GM18519 (cell line): ENCODE measurements around the gene AGBL1.

Source experiments
- ATAC-seq: cut with Tn5 transposase; IDR thresholded peaks from one replicate; pipeline ENCODE4 v1.9.1; 2021; ENCODE audit warnings: mild to moderate bottlenecking, moderate library complexity; ENCODE audit not compliant: unreplicated experiment, low FRiP score

Gene AGBL1

DNA sequence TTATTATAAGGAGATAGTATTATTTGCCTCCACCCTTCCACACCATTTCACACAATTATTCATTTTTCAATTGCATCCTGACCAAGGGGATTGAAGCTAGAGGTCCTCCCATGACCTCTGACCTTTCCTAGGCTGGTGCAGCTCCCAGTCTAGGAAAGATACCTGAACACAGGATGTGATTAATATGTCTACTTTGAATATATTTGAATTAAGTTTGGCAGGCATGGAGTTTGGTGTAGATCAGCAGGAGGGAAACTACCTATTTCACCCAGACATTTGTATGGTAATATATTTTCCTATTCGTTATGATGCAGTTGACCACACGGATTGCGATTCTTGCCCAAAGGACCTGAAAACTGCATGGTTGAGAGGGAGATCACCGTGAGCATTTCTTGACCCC is 596.3 kb downstream of the AGBL1 start:
- ATAC-seq, result no peak

DNA sequence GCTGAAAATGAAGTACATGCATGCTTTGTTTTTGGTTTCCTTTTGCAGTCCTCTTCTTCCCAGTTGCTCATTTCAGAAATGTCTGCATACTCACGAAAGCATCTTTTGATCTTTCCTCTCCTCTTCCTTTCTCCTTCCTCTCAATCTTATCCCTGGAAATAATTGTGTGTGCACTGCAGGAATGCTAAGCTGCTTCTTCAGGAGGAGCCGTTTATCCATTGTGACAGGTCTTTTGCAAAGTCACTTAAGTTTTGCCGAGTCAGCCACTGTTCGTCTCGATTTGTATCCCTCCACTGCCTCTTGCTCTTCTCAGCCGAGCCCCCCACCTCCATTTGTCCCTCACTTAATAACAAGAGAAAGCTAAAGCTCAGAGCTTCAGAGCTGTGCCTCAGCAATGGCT is 597.6 kb downstream of the AGBL1 start:
- ATAC-seq, result no peak

DNA sequence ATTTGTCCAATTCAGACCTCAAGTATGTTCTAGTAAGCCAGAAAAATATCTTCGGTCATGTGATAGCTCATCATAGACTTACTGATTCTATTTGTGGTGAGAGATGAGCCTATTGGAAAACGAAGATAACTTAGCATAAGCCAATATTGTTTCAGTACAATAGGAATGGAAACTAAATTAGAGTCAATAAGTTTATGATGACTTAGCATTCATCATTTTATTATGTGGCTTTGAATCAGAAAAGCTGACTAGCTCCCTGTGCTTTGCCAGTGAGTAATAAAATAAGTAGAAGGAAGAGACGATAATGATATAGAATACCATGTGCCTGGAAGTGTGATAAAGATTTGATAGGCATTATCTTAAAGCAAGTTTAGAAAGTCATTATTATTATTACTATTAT is 605.6 kb downstream of the AGBL1 start:
- no peak for ATAC-seq

DNA sequence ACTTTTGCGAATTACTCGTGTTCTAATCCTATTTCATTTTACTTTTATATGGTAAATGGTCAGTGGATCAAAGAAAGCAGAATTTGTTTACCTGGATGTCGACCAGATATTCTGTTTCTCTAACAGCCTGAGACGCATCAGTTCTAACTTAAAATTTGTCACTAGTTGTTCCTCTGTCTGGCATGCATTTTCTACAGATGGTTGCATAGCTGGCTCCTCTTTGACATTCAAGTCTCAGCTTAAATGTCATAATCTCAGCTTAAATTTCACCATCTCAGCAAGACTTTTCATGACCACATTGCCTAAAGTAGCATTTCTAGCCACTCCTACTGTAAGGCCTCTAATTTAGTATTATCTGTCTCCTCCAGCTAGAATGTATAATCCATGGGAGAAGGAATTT is 609.3 kb downstream of the AGBL1 start:
- ATAC-seq, result no peak

DNA sequence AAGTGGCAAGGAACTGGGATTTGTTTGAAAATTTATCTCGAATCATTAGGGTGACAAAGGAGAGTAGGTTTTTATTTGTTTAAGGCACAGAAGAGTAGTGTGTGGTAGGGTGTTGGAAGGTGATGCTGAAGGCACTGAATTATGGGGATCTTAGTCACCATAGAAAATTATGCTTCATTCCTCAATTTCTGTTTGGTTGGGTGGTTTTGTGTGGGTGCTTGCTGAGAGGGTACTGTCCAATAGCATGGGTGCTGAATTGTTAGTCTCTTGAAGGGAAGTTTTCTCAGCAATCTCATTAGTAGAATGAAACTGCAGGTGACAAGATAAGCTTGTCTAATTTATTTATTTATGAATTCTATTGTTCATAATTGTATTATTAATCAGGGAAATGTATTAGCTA is 610.9 kb downstream of the AGBL1 start:
- no peak for ATAC-seq

DNA sequence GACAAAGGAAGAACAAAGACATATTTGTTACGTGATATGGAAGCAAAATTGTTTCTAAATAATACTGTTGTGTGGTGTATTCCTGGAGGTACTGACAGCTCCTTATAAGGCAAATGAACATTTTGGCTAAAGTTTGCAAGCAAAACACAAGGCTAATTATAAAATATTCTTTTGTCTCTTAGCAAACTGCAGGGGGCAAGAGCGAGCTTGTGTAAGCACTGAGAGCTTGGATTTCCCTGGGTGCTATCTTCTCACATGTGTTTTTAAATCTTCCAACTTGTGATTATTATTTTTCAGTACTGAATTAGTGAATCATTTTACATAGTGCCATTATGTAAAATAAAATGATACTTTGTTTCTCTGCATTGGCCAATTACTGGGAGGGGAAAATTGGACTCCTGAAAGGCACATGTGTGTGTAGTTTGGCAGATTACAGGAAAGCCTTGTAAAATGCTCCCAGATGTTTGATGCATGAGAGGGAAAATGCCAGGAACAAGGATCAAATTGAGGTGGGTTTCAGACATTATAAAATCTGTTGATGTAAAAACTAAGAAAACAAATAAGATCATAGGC is 611.5 kb downstream of the AGBL1 start:
- ATAC-seq, result no peak

DNA sequence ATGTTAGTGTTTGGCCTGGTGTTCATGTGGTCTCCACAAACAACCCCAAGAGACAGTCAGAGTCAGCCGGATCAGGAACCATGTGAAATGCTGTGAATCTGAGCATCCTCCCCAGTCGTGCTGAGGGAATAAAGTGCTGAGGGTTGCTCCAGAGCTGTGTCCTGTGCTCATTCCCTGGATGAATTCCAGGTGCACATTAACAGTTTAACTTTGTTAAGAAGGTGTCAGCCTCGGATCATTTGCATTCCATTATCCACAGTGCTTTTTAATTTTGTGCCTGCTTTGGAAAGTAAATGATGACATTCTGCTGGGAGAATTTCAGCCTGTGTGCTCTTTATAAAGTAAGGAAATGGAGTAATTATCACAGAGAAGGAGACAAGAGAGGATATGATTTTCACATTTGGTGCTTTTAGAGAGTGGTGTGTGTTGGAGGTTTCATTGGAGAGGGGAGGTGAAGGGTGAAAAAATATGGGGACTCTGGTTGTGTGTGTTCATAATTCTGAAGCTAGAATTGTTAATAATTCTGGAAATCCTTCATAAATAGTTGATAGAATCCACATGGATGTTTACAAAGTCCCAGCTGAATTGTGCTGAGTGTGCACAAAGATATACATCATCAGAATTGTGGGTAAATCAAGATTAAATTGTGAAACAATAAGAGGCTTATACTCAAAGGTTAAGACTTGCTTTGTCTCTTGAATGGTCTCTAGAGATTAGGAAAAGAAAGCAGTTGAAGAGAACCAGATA is 621.4 kb downstream of the AGBL1 start:
- ATAC-seq, result no peak

DNA sequence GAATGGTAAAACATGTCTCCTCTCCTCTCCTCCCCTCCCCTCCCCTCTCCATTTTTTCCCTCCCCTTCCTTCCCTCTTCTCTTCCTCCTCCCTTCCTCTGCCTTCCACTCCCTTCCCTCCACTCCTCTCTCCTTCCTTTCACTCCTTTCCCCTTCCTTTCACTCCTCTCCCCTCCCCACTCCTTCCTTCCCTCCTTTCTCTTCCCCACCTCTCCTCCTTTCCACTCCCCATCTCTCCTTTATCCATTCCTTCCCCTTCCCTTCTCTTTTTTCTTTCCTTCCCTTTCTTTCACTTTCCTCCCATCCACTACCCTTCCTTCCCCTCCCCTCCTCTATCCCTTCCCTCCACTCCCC is 621.9 kb downstream of the AGBL1 start:
- ATAC-seq, result no peak

DNA sequence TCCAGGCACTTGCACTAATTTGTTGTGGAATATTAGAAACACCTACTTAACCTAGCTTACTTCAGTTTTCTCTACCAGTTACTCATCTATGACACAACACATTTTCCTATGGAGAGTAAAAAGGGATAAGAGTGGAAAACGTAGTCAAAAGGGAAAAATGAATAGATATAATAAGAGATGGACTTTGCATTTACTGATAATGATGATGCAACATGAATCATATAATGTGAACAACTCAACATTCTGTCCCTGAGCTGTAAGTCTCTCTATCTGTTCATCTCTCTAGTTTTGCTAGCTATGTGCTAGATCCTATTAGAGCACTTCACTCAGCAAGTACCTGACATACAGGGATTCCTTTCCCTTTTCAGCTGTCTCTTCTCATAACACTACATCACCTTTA is 627.1 kb downstream of the AGBL1 start:
- ATAC-seq, result no peak

DNA sequence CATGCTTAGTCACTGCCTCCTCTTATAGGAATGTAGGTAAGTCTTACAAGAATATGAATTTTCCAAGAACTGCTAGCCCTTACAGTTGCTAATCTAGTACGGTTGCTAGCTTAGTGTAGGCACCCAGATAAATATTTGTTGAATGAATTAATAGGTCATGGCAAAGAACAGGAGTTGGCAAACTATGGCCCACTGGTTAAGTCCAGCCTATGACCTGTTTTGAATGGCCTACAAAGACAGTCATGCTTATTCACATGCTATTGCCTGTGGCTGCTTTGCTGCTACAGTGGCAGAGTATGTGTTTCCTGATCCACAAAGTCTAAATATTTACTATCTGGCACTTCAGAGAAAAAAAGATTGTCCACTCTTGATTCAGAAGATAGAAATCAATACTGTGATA is 631.8 kb downstream of the AGBL1 start:
- ATAC-seq, result no peak

DNA sequence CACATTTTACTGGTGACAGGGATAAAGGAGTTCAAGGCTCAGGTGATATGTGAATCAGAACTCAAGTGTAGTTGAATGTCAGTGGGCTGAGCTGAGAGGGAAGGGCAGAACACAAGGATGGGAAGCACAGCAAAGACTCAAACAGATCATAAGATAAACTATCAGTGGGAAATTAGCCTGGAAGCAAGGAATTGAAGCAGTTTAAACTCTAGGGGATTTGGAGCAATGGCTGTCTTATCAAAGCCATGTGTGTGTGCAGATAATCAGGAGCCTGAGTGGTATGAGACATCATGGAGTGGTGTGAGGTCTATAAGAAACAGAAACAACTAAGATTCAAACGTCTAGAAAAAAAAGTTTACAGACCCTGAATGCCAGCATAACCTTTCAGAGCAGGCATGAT is 634.6 kb downstream of the AGBL1 start:
- ATAC-seq, result no peak

DNA sequence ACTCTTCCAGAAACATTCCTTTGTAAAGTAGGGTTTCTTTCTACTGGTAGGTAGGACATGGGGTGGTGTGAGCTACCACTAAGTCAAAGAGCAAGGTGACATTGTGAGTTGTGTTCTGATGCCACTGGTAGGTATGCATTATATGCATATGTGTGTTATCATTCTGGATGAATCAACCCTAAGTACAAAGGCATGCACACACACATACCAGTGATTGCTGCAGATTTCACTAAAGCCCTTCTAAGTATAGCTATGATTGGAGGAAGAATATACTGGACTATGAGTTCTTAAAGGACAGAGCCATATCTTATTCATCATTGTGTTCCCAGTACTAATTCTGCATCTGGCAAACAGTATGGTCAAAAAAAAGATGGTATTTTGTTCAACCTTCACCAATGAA is 646.0 kb downstream of the AGBL1 start:
- ATAC-seq, result no peak

DNA sequence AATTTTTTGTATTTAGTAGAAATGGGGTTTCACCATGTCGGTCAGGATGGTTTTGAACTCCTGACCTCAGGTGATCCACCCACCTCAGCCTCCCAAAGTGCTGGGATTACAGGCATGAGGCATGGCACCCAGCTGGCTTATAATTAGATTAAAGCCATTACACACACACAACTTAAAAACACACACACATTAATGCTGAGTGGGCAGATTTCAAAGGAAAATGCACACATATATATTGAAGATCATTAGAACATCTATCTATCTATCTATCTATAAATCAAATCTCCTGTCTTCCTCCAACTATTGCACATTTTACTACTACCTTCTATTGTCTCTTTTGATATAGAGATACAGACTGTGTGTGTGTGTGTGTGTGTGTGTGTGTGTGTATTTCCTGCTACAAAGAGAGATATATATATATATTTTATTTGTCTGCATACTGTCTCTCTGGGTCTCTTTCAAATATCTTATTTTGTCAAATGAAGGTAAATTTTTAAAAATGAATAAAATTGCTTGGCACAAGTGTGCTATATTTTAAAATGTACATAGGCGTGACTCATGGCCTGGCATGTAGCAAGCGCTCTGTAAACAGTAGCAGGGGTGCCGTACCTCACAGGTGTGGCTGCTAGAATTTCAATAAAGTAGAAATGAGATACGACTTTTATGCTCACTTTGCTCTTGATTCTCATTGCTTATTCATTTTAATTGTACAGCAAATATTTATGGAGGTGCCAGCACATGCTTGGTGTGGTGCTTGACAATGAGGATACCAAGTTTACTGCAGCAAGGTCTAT is 655.8 kb downstream of the AGBL1 start:
- no peak for ATAC-seq

DNA sequence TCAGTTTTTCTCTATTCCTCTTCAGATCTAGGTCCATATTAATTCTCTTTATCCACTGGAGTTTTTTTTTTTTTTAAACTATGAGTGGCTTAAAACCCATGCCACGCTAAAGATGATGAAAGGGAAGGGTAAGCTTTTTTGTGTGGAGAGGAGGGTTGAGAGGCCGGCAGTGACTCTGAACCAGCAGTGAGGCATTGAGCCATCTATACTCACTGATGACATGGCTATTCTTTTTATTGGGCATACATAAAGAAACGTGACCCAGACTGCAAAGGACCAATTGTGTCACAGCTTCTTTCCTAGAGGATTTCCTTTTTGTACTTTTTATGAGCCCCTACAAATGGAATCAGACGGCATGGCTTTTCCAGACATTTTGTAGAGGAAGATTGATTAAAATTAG is 662.2 kb downstream of the AGBL1 start:
- ATAC-seq, result no peak

DNA sequence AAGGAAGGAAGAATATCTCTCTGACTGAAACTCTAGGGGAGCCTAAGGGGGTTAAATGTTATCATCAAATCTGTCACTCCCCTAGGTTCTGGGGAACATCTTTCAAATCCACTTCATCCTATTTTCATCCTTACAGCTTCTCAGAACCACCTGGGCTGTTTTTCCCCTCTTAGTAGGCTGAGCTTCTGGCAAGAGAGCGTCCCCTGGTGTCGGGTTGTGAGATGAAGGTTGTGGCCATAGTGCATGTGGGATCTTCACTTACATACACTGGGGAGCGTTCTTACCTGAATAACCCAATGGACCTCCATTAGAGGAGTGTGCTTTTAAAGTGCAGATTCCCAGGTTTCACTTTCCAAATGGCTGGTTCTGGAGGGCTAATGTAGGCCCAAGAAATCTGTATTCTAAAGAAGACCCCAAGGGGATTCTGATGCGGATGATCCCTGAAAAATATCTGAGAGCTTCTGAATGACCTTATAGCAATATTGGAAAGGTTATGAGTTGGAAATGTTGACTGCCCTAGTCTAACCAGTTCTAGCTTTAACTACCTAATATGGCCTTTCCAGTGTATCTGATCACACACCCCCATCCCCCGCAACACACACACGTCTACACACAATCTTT is 663.7 kb downstream of the AGBL1 start:
- ATAC-seq, result no peak

DNA sequence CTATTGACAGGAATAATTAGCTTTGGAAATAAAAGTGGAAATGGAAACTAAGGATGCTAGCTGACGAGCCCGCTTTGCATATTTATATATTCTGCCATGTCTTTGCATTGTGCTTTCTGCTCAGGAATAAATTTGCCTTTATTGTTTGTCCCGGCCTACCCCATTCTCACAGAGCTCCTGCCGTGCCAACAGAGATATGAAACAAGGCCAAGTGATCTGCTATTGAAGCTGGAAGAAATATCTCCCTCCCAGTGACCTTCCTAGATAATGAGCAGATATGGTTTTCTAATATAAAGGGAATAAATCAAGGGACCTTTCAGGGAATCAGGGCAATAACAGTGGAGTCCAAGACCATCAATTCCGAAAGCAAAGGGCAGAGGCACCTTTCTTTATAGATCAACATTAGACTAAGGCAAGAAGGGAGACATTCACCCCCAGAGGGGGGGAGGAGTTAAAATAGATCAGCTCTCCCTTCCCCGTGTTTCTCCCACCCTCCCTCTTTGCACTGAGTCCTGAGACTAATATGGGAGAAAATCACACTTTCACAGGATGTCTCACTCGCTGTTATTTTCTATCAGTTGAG is 664.6 kb downstream of the AGBL1 start:
- ATAC-seq, result no peak

DNA sequence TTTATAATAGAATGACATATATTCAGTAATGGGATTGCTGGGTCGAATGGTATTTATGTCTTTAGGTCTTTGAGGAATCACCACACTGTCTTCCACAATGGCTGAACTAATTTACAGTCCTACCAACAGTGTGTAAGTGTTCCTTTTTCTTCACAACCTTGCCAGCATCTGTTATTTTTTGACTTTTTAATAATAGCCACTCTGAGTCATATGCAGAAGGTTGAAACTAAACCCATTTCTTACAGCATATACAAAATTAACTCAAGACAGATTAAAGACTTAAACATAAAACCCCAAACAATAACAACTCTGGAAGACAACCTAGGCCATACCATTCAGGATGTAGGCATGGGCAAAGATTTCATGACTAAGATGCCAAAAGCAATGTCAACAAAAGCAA is 671.4 kb downstream of the AGBL1 start:
- ATAC-seq, result no peak

DNA sequence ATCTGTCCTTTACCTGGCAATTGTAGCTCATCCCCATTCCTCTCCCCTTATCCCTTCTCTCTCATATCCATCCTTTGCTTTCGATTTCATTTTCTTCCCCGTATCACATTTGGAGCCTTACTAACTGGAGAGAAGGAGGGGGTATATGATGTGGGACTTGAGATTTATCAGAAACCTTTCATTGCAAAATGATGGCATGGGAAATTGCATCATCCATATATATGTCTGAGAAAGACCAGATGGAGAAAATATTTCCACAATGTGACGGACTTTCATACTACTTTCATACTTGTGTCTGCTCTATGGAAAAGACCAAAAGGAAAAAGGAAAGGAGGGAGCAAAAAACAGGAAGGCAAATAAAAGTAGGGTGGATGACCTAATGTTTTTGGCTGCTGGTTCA is 675.2 kb downstream of the AGBL1 start:
- no peak for ATAC-seq

DNA sequence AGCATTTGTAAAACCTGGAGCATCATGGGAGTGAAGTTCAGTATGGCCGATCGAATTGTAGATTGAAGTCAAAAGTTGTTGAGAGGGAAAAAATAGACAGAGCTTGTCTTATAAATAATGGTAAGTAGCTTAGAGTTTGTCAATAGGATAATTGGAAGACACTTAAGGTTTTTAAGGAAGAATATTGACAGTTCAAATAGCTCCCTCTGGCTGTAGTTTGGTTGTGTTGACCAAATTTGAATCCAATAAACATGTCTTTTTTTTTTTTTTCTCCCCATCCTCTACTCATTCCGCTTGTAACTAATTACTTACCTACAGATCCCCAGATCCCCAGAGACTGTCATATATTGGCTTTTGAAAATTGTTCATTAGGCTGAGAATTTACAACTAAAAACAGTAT is 677.0 kb downstream of the AGBL1 start:
- ATAC-seq, result no peak

DNA sequence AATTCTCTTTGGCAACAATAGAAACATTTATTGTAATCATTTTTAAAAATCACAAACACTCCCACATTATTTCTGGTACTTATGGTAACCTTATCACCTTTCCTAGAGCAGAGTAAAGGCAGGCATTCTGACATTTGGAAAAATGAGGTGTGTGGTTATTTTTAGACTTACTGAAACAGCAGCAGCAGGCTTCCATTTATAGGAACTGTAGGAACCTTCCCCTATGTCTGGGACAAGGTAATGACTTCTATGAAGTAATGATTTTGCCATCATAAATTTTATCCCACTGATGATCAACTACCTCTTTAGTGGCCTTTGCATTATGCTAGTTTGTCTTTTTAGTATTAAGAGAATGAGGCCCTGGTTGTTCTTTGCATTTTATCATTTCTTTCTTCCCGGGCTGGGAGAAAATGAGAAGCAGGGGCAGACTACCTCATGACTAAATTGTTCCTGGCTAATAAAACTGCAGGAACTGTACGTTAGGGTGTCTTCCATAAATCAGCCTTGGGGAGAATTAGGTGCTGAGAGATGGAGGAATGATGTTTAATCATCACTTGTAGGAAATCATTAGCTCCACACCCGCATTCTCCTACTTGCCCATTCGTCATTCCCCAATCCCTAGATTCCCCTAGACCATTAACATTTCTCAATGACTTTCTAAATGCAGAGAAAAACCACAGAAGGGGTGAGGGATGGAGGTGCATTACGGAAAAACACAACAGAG is 680.3 kb downstream of the AGBL1 start:
- no peak for ATAC-seq

DNA sequence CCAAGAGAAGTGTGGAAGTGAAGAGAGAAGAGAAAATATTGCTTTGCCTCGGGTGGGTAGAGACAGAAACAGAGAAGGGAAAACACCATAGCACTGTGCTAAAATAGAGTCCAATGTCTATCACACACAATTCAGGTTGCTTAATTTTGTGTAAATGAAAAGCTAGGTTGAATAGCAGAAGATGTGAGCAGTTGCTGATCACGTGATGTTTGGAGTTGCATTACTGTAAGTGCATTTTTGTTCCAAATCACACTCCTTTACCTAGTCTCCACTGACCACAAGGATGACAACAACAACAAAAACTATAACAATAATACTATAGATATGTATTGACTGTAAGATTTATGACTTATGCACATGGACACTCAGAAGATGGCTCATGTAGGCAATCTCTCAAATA is 683.2 kb downstream of the AGBL1 start:
- no peak for ATAC-seq
